Measurements from ENCODE around the gene TUBGCP5.

GRCh38 chr15:22988811-22989210 lies 50.6 kb downstream of the TUBGCP5 start:
- no peak for TF ChIP-seq EZH2phosphoT487 (IDR thresholded peaks at IDR 0.05; ENCODE audit: borderline replicate concordance, low read length)
- no peak for TF ChIP-seq CTCF (IDR thresholded peaks at IDR 0.05; ENCODE audit: low read depth, low read length, poor library complexity, severe bottlenecking)

All from DOHH2 (cell line).